IMR-90 (cell line): ENCODE measurements around the gene CASP3. TPM values are rescaled to one million over a fixed set of nuclear protein-coding genes. Genes with fewer than 3 reads are reported as not detected.

Experiments
- ATAC-seq: fragments of 200-7000 bp; cut with Tn5 transposase; 2 replicates; pipeline ENCODE4 v1.9.1; 2020; ENCODE audit warnings: low read depth, mild to moderate bottlenecking, moderate library complexity
- BruUV-seq: library from RNA; stranded (reverse); fragments of 400-500 nt; replicated peaks from 2 replicates; lab custom pipeline; 2021; lab: Mats Ljungman, UMichigan
- CTCF ChIA-PET: fragments of 300-600 bp; formaldehyde crosslinking; extraction: SDS; loops from one replicate; lab custom pipeline; 2021; ENCODE audit warnings: antibody characterized with exemption; lab: Yijun Ruan, JAX
- POLR2A ChIA-PET: fragments of 300-600 bp; sonication (Branson Sonifier 250); formaldehyde crosslinking; loops from one replicate; lab custom pipeline; 2022; ENCODE audit warnings: antibody characterized with exemption; ENCODE audit not compliant: unreplicated experiment; lab: Charles Lee
- DNase-seq: peaks from one replicate; pipeline ENCODE4 v3.0.0; 2013
- H2AFZ ChIP-seq: replicated peaks from 2 replicates; pipeline ENCODE3; 2013; ENCODE audit warnings: low read length, mild to moderate bottlenecking; ENCODE audit not compliant: poor library complexity
- H2AK5ac ChIP-seq: 2 replicates; pipeline ENCODE4 v1.6.1; 2013; ENCODE audit warnings: low read depth, low read length, inconsistent platforms
- H2AK9ac ChIP-seq: replicated peaks from 2 replicates; pipeline ENCODE3; 2013; ENCODE audit warnings: mild to moderate bottlenecking, low read depth, low read length, moderate library complexity; ENCODE audit not compliant: poor library complexity
- H2BK120ac ChIP-seq: 2 replicates; pipeline ENCODE4 v1.6.1; 2013; ENCODE audit warnings: low read depth, low read length, inconsistent platforms
- H2BK15ac ChIP-seq: 3 replicates; pipeline ENCODE4 v1.6.1; 2013; ENCODE audit warnings: low read depth, low read length, inconsistent platforms
- H2BK20ac ChIP-seq: 2 replicates; pipeline ENCODE4 v1.6.1; 2013; ENCODE audit warnings: low read depth, mild to moderate bottlenecking, inconsistent platforms, low read length, moderate library complexity
- H2BK5ac ChIP-seq: 2 replicates; pipeline ENCODE4 v1.6.1; 2013; ENCODE audit warnings: mild to moderate bottlenecking, low read depth, low read length, inconsistent platforms; ENCODE audit not compliant: poor library complexity, severe bottlenecking
- H3K14ac ChIP-seq: replicated peaks from 2 replicates; pipeline ENCODE4 v1.6.1; 2013; ENCODE audit warnings: low read depth, low read length, inconsistent platforms
- H3K18ac ChIP-seq: 2 replicates; pipeline ENCODE4 v1.6.1; 2013; ENCODE audit warnings: low read depth, low read length, control low read depth
- H3K23ac ChIP-seq: 2 replicates; pipeline ENCODE4 v1.6.1; 2013; ENCODE audit warnings: low read depth, low read length, inconsistent platforms
- H3K27ac ChIP-seq: 2 replicates; pipeline ENCODE4 v1.5.1; 2013; ENCODE audit warnings: mild to moderate bottlenecking, control low read depth, low read length; ENCODE audit not compliant: insufficient read depth
- H3K27me3 ChIP-seq: 2 replicates; pipeline ENCODE4 v1.6.1; 2013; ENCODE audit warnings: low read length; ENCODE audit not compliant: control insufficient read depth, insufficient read depth
- H3K36me3 ChIP-seq: 2 replicates; pipeline ENCODE4 v1.6.1; 2013; ENCODE audit warnings: low read length, mixed read lengths; ENCODE audit not compliant: control insufficient read depth, insufficient read depth
- H3K4ac ChIP-seq: 2 replicates; pipeline ENCODE4 v1.6.1; 2013; ENCODE audit warnings: low read depth, low read length, inconsistent platforms
- H3K4me1 ChIP-seq: 2 replicates; pipeline ENCODE4 v1.6.1; 2013; ENCODE audit warnings: low read length, mixed read lengths; ENCODE audit not compliant: control insufficient read depth, insufficient read depth
- H3K4me2 ChIP-seq: 2 replicates; pipeline ENCODE4 v1.6.1; 2013; ENCODE audit warnings: low read depth, mild to moderate bottlenecking, control low read depth, low read length, moderate library complexity
- H3K4me3 ChIP-seq: 2 replicates; pipeline ENCODE4 v1.5.1; 2013; ENCODE audit warnings: low read depth, mild to moderate bottlenecking, control low read depth, low read length, moderate library complexity; ENCODE audit not compliant: insufficient read depth
- H3K56ac ChIP-seq: 2 replicates; pipeline ENCODE4 v1.6.1; 2013; ENCODE audit warnings: low read length, inconsistent platforms; ENCODE audit not compliant: insufficient read depth; ENCODE audit errors: extremely low read depth
- H3K79me1 ChIP-seq, 2 experiments: 2 replicates each; pipeline ENCODE4 v1.6.1; 2013; ENCODE audit warnings: low read length in 2 of 2, inconsistent platforms in 1 of 2, low read depth in 1 of 2
- H3K9ac ChIP-seq: 2 replicates; pipeline ENCODE4 v1.6.1; 2013; ENCODE audit warnings: low read depth, low read length, control low read depth
- H3K9me1 ChIP-seq: 2 replicates; pipeline ENCODE4 v1.6.1; 2013; ENCODE audit warnings: low read length, inconsistent platforms; ENCODE audit not compliant: insufficient read depth
- H3K9me3 ChIP-seq: 2 replicates; pipeline ENCODE4 v1.6.1; 2013; ENCODE audit warnings: low read length; ENCODE audit not compliant: control insufficient read depth, insufficient read depth
- H4K20me1 ChIP-seq: 2 replicates; pipeline ENCODE4 v1.6.1; 2013; ENCODE audit warnings: low read length, inconsistent platforms; ENCODE audit not compliant: insufficient read depth
- H4K5ac ChIP-seq: 2 replicates; pipeline ENCODE4 v1.6.1; 2013; ENCODE audit warnings: mild to moderate bottlenecking, low read depth, low read length, control low read depth
- H4K8ac ChIP-seq, 2 experiments: 2 replicates each; pipeline ENCODE4 v1.6.1; 2013; ENCODE audit warnings: low read depth in 2 of 2, low read length in 2 of 2, control low read depth in 1 of 2, inconsistent platforms in 1 of 2
- H4K91ac ChIP-seq: 2 replicates; pipeline ENCODE4 v1.6.1; 2013; ENCODE audit warnings: low read depth, low read length, inconsistent platforms; ENCODE audit not compliant: insufficient read depth
- BHLHE40 ChIP-seq: fragments of 150-350 bp; IDR thresholded peaks from 2 replicates; pipeline ENCODE4 v1.6.1; 2016; ENCODE audit warnings: mild to moderate bottlenecking, low read depth, low read length
- CTCF ChIP-seq: conservative IDR thresholded peaks from 2 replicates; pipeline ENCODE4 v1.5.1; 2012; ENCODE audit warnings: mild to moderate bottlenecking, low read depth, low read length, improper control_type of control experiment
- FOS ChIP-seq: fragments of 150-350 bp; IDR thresholded peaks from 2 replicates; pipeline ENCODE4 v1.6.1; 2016; ENCODE audit warnings: low read depth, low read length
- MAFK ChIP-seq: IDR thresholded peaks from 2 replicates; pipeline ENCODE4 v1.6.1; 2012; ENCODE audit warnings: low read depth, low read length, improper control_type of control experiment
- NFE2L2 ChIP-seq: fragments of 150-350 bp; IDR thresholded peaks from 2 replicates; pipeline ENCODE4 v1.6.1; 2016; ENCODE audit warnings: low read depth, mild to moderate bottlenecking, low read length
- RAD21 ChIP-seq: IDR thresholded peaks from 2 replicates; pipeline ENCODE4 v1.6.1; 2012; ENCODE audit warnings: low read length, improper control_type of control experiment
- RCOR1 ChIP-seq: IDR thresholded peaks from 2 replicates; pipeline ENCODE4 v1.6.1; 2012; ENCODE audit warnings: mild to moderate bottlenecking, low read length, improper control_type of control experiment; ENCODE audit not compliant: insufficient replicate concordance
- WGBS, 2 experiments: methylation state at CpG; one replicate each; pipeline versions ENCODE4 v1.1.5 to v1.1.7; 2013; ENCODE audit warnings: missing lambda C conversion rate in 2 of 2; ENCODE audit not compliant: insufficient read length in 1 of 2; ENCODE audit errors: extremely low coverage in 2 of 2; 5-methylcytosine and 5-hydroxymethylcytosine counted together
- dilution Hi-C: fragments of 300-500 bp; cut with HindIII; formaldehyde crosslinking; loops from one replicate; pipeline ENCODE4 v1.14.3; 2018; ENCODE audit warnings: low sequenced_read_pairs; ENCODE audit not compliant: unreplicated experiment
- in situ Hi-C: fragments of 300-500 bp; cut with MboI; formaldehyde crosslinking; loops from 3 replicates; pipeline ENCODE4 v1.14.3; 2019; ENCODE audit warnings: low sequenced_read_pairs, inconsistent platforms, mixed read lengths
- intact Hi-C: fragments of 100-400 bp; cut with micrococcal nuclease; formaldehyde crosslinking; loops from 2 replicates; pipeline ENCODE4 v1.10.0; 2022
- polyA plus RNA-seq, 3 experiments: library from polyadenylated mRNA; depleted of rRNA; stranded (reverse); fragments of >200 nt; gene quantifications; 2 replicates each; pipeline ENCODE4 v1.2.3, GENCODE V29; 2012; ENCODE audit warnings: low replicate concordance in 1 of 3
- total RNA-seq: library from RNA; depleted of rRNA; stranded (reverse); fragments of >200 nt; gene quantifications from 2 replicates; pipeline ENCODE4 v1.2.3, GENCODE V29; 2012
- TF ChIP-seq, protein P1 (sequence below): fragments of 150-350 bp; IDR thresholded peaks from 2 replicates; pipeline ENCODE4 v1.6.1; 2017; ENCODE audit warnings: mild to moderate bottlenecking, antibody characterized with exemption, low read length, low read depth

The CASP3 gene
- total and polyA plus RNA-seq, 2 of the 4 experiments (the other 2 are of a cell fraction): 26.7 to 27.4 TPM

DNA sequence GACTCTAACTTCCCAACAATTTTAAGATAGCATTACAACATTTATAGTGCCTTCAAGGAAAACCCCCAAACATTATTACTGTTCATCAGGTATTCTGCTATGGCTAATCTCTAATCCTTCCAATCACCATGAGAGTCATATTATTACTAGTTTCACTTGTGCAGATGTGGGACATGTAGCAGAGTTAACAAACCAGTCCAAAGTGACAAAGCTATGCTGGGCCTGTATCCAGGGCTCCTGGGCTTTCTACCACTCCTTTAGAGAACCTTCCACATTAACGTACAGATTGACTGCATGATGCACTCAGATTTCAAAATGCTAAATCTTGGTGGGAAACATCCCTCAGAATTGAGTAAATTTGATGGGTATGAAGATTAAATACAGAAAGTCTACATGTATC, 16.4 kb downstream of the CASP3 start:
- H3K4me1 ChIP-seq: no peaks in the 10 kb centered on the region; the same call in 1 of the 2 replicates
- DNase-seq (no peak), ATAC-seq (no peak)
- no peak overlapping the region for H3K4ac ChIP-seq
- WGBS, 2 experiments: no CpG with 5 or more reads among the region's 1 CpG
- no peaks in the 10 kb centered on the region for H3K9me3 ChIP-seq
- H2AK5ac ChIP-seq: no peak overlapping the region
- H2BK5ac ChIP-seq: no peak overlapping the region
- no TSS peak for BruUV-seq
- dilution Hi-C loops: no loop called here
- intact Hi-C loops: no loop called here
- H4K5ac ChIP-seq: no peak overlapping the region
- H2BK120ac ChIP-seq: no peak overlapping the region
- H3K4me3 ChIP-seq: no peak overlapping the region
- no peak overlapping the region for H3K23ac ChIP-seq
- no peak overlapping the region for H3K4me2 ChIP-seq
- H2AK9ac ChIP-seq: no peak overlapping the region
- H3K56ac ChIP-seq: no peak overlapping the region
- no peak overlapping the region for H3K18ac ChIP-seq
- H2BK15ac ChIP-seq: no peak overlapping the region
- in situ Hi-C loops: no loop called here
- H3K27ac ChIP-seq: no peak overlapping the region
- no peaks in the 10 kb centered on the region for H3K27me3 ChIP-seq
- TF ChIP-seq MAFK (no peak), RAD21 (no peak), CTCF (no peak), NFE2L2 (no peak), FOS (no peak), BHLHE40 (no peak), RCOR1 (no peak)
- TF ChIP-seq, protein P1, sequence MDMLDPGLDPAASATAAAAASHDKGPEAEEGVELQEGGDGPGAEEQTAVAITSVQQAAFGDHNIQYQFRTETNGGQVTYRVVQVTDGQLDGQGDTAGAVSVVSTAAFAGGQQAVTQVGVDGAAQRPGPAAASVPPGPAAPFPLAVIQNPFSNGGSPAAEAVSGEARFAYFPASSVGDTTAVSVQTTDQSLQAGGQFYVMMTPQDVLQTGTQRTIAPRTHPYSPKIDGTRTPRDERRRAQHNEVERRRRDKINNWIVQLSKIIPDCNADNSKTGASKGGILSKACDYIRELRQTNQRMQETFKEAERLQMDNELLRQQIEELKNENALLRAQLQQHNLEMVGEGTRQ: no peak
- POLR2A ChIA-PET: no interaction called here
- peaks cover 42% of the 10 kb centered on the region for H3K36me3 ChIP-seq
- no peak overlapping the region for H2BK20ac ChIP-seq
- H3K9ac ChIP-seq: no peak overlapping the region
- H2AFZ ChIP-seq: no peak overlapping the region
- H3K9me1 ChIP-seq: peaks cover 3% of the 10 kb centered on the region; the same call in 1 of the 2 replicates
- no peaks in the 10 kb centered on the region for H4K20me1 ChIP-seq
- no peak overlapping the region for H4K8ac ChIP-seq
- H3K79me1 ChIP-seq: peaks cover 18 to 26% of the 10 kb centered on the region in 2 experiments
- CTCF ChIA-PET: interaction anchor here (0.6 kb wide), 1 partner anchor 67 kb away, joined by 10 read pairs; no protein-coding TSS in a partner anchor
- no peak overlapping the region for H4K91ac ChIP-seq
- no peak overlapping the region for H3K14ac ChIP-seq
